ENCODE measurements around the gene FBXO21. TPM values are rescaled to one million over a fixed set of nuclear protein-coding genes. Genes with fewer than 3 reads are reported as not detected.

The FBXO21 gene
- total RNA-seq, 1 experiment from 2014 or later: 57.5 TPM

DNA sequence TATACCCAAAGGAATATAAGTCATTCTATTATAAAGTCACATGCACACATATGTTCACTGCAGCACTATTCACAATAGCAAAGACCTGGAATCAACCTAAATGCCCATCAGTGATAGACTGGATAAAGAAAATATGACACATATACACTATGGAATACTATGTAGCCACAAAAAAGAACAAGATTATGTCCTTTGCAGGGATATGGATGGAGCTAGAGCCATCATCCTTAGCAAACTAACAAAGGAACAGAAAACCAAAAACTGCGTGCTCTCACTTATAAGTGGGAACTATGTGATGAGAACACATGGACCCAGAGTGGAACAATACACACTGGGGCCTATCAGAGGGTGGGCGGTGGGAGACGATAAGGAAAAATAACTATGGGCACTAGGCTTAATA, 21.3 kb downstream of the FBXO21 start:
- Mint-ChIP-seq H3K36me3 (ENCODE audit: insufficient read depth, unreplicated experiment) (peaks cover 59% of the 10 kb centered on the region), H3K4me1 (ENCODE audit: low read depth, unreplicated experiment) (peaks cover 9% of the 10 kb centered on the region), H3K9me3 (ENCODE audit: low read depth, unreplicated experiment) (no peaks in the 10 kb centered on the region), H3K27me3 (ENCODE audit: unreplicated experiment) (no peaks in the 10 kb centered on the region), H3K4me3 (ENCODE audit: low read depth, unreplicated experiment) (no peak overlapping the region), H3K27ac (ENCODE audit: unreplicated experiment) (no peak overlapping the region)
- intact Hi-C loops (cut with micrococcal nuclease; ENCODE audit: unreplicated experiment): no loop called here
- no peak for DNase-seq
- CTCF ChIA-PET: no interaction called here
- TF ChIP-seq, protein P1, sequence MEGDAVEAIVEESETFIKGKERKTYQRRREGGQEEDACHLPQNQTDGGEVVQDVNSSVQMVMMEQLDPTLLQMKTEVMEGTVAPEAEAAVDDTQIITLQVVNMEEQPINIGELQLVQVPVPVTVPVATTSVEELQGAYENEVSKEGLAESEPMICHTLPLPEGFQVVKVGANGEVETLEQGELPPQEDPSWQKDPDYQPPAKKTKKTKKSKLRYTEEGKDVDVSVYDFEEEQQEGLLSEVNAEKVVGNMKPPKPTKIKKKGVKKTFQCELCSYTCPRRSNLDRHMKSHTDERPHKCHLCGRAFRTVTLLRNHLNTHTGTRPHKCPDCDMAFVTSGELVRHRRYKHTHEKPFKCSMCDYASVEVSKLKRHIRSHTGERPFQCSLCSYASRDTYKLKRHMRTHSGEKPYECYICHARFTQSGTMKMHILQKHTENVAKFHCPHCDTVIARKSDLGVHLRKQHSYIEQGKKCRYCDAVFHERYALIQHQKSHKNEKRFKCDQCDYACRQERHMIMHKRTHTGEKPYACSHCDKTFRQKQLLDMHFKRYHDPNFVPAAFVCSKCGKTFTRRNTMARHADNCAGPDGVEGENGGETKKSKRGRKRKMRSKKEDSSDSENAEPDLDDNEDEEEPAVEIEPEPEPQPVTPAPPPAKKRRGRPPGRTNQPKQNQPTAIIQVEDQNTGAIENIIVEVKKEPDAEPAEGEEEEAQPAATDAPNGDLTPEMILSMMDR (IDR thresholded peaks at IDR 0.05; ENCODE audit: unreplicated experiment): no peak
- BruUV-seq (replicated peaks): no TSS peak

DNA sequence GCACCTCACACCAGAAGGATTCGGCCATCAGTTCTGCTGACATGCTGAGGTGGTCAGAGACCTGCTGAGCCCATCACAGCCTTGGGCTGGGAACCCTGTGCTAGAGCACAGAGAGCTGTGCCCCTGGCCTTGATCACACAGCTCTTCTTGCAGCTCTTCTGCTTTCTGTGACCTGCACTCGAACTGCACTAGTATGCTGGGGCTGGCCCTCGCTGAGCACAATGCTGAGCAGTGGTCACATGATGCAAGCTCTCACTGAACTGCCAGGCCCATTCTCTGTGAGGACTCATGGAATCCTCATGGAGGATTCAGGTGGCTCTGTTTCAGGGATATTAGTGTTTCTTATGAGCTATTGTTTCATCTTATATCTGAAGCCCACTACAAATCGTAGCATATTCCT, 22.5 kb downstream of the FBXO21 start:
- intact Hi-C loops (cut with micrococcal nuclease; ENCODE audit: unreplicated experiment): no loop called here
- Mint-ChIP-seq H3K27ac (ENCODE audit: unreplicated experiment) (no peak overlapping the region), H3K27me3 (ENCODE audit: unreplicated experiment) (no peaks in the 10 kb centered on the region), H3K36me3 (ENCODE audit: insufficient read depth, unreplicated experiment) (peaks cover 61% of the 10 kb centered on the region), H3K9me3 (ENCODE audit: low read depth, unreplicated experiment) (no peaks in the 10 kb centered on the region), H3K4me1 (ENCODE audit: low read depth, unreplicated experiment) (peaks cover 9% of the 10 kb centered on the region), H3K4me3 (ENCODE audit: low read depth, unreplicated experiment) (no peak overlapping the region)
- no TSS peak for BruUV-seq (replicated peaks)
- TF ChIP-seq, protein P1 (IDR thresholded peaks at IDR 0.05; ENCODE audit: unreplicated experiment): no peak
- no peak for DNase-seq
- CTCF ChIA-PET: interaction anchor here (0.7 kb wide), 1 partner anchor 132 kb away, joined by 3 read pairs; no protein-coding TSS in a partner anchor

DNA sequence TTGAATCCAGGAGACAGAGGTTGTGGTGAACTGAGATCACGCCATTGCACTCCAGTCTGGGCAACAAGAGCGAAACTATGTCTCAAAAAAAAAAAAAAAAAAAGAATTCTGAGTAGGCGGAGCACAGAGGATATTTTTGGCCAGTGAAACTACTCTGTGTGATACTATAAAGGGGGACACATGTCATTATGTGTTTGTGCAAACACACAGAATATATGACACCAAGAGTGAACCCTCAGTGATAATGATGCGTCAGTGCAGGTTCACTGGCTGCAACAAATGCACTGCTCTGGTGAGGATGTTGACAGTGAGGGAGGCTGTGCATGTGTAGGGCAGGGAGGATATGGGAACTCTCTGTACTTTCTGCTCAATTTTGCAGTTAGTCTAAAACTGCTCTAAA, 24.2 kb downstream of the FBXO21 start:
- no peak for DNase-seq
- H3K36me3 Mint-ChIP-seq (ENCODE audit: insufficient read depth, unreplicated experiment): peaks cover 66% of the 10 kb centered on the region
- H3K4me3 Mint-ChIP-seq (ENCODE audit: low read depth, unreplicated experiment): no peak overlapping the region
- no peaks in the 10 kb centered on the region for H3K9me3 Mint-ChIP-seq (ENCODE audit: low read depth, unreplicated experiment)
- no peaks in the 10 kb centered on the region for H3K4me1 Mint-ChIP-seq (ENCODE audit: low read depth, unreplicated experiment)
- CTCF ChIA-PET: no interaction called here
- H3K27me3 Mint-ChIP-seq (ENCODE audit: unreplicated experiment): no peaks in the 10 kb centered on the region
- intact Hi-C loops (cut with micrococcal nuclease; ENCODE audit: unreplicated experiment): no loop called here
- H3K27ac Mint-ChIP-seq (ENCODE audit: unreplicated experiment): no peak overlapping the region
- BruUV-seq (replicated peaks): no TSS peak
- TF ChIP-seq, protein P1 (IDR thresholded peaks at IDR 0.05; ENCODE audit: unreplicated experiment): no peak

DNA sequence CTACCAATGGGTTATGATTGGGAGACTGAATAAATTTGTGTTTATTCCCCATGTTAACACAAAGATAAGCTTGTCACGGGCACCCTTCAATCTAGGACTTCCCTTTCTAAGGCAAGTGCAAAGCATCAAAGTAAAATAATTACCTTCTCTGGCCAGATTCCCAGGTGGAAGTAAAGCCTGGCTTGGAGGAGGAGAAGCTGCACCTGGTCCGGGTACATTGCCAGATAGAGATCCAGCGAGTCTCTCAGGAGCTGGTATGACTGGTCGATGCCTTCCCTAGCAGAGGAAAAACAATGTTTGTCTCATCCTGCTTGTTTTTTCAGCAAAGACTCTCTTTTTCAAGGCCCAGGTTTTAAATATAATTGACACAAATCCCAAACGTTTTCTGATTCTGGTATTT, 24.9 kb downstream of the FBXO21 start:
- DNase-seq: no peak
- BruUV-seq (replicated peaks): no TSS peak
- Mint-ChIP-seq H3K27ac (ENCODE audit: unreplicated experiment) (no peak overlapping the region), H3K36me3 (ENCODE audit: insufficient read depth, unreplicated experiment) (peaks cover 71% of the 10 kb centered on the region), H3K27me3 (ENCODE audit: unreplicated experiment) (no peaks in the 10 kb centered on the region), H3K4me1 (ENCODE audit: low read depth, unreplicated experiment) (no peaks in the 10 kb centered on the region), H3K4me3 (ENCODE audit: low read depth, unreplicated experiment) (no peak overlapping the region), H3K9me3 (ENCODE audit: low read depth, unreplicated experiment) (no peaks in the 10 kb centered on the region)
- CTCF ChIA-PET: no interaction called here
- intact Hi-C loops (cut with micrococcal nuclease; ENCODE audit: unreplicated experiment): no loop called here
- TF ChIP-seq, protein P1 (IDR thresholded peaks at IDR 0.05; ENCODE audit: unreplicated experiment): no peak
